SKM-1 treated with dmso at 0.1 percent for 144 hours (cell line): ENCODE results near the gene UBE2J2.
A peak's percentile ranks its signal among the peaks of the same experiment; 100 is the strongest.

Source experiments
- DNase-seq: peaks from one replicate; lab custom pipeline; 2025; ENCODE audit not compliant: unreplicated experiment; lab: John Stamatoyannopoulos, UW

Gene UBE2J2

DNA sequence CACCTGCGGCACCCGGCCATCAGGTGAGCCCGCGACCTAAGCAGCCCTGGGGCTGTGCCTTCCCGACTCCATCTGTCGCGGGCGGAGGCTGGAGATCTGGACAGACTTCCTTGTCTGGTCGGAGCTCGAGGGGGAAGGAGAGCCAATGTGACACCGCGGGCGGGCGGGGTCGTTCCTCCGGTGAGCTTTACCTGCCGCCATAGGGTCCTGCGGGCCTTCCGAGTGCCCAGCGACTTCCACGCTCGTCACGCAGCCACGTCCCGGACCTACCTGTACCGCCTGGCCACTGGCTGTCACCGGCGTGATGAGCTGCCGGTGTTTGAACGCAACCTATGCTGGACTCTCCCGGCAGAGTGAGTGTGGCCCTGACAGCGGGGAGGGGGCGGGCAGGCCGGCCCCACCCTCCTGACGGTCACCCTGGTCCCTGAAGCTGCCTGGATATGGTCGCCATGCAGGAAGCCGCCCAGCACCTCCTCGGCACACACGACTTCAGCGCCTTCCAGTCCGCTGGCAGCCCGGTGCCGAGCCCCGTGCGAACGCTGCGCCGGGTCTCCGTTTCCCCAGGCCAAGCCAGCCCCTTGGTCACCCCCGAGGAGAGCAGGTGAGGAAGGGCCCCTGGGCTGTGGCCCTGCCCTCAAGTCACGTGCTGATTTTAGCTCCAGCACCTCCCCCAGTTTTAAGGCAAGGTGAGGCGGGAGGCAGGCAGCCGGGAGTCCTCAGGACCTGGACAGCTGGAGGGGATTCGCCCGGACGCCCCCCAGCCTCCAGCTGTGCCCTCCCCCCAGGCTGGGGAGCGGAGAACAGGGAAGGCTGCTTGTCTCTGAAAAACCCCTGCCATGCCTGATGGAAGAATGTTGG lies 35.8 kb upstream of the UBE2J2 start:
- DNase-seq = no peak

- no peak for DNase-seq
These were observed 35.1 kb upstream of the UBE2J2 start for GRCh38 chr1:1308756-1309250.

- peak; percentile 89 for DNase-seq
These were observed 34.5 kb upstream of the UBE2J2 start, which contains the start of the genes ACAP3 and PUSL1 for GRCh38 chr1:1307923-1308755. ACAP3 (minus strand) TSS chr1:1307930; CDS start chr1:1307815, 115 bp downstream. PUSL1 (plus strand) TSS chr1:1308597; CDS start chr1:1308644, 47 bp downstream.

DNA sequence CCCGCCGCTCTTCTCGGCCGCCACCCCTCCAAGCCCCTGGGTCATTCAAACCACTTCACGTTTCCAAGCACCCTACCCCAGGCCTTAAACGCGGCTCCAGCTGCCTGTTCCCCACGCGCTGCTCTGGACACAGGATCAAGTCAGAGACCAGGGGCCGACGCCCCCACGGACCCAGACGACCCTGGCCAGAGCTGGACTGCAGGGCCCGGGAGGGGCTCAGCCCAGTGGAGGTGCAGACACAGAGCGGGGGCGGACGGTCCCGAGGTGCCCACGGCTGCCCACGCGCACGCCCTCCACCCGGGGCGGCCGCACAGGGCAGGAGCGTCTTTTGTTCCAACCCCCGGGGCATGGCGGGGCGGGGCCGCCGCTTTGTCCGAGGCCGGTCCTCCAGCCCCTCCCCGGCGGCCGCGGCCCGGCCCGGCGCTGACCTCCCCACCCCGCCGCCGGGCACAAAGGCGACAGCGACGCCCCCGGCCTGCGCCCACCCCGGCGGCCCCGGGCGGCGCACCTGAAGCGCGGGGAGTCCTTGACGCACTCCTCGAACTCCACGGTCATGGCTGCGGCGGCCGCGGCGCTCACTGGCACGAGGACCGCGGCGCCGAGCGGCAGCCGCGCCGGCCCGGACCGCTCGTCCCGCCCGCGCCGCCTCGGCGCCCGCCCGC lies 33.7 kb upstream of the UBE2J2 start:
- no peak for DNase-seq

DNA sequence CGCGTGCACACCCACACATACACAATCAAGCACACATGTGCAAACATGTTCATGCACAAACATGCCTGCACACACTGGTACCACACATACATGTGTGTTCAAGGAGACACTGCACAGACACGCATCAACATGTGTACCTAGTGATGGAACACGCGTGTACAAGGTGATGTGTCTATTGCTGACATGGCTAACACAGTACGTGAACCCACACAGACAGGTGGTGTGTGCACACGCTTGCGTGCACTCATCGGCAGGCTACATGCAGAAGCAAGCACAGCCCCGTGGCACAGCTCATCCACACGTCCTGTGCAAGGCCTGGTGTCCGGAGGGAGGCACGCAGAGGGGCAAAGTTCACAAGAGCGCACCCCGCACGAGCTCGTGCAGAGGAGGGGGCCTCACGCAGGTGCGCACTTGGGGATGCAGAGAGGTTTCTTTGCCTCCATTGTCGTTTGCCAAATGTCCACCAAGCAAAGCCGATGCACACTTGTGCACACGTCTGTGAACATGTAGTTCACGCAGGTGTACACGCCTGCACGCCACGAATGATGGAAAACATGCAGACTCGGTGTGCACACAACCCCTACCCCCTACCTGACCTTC lies 33.1 kb upstream of the UBE2J2 start:
- DNase-seq = no peak

DNA sequence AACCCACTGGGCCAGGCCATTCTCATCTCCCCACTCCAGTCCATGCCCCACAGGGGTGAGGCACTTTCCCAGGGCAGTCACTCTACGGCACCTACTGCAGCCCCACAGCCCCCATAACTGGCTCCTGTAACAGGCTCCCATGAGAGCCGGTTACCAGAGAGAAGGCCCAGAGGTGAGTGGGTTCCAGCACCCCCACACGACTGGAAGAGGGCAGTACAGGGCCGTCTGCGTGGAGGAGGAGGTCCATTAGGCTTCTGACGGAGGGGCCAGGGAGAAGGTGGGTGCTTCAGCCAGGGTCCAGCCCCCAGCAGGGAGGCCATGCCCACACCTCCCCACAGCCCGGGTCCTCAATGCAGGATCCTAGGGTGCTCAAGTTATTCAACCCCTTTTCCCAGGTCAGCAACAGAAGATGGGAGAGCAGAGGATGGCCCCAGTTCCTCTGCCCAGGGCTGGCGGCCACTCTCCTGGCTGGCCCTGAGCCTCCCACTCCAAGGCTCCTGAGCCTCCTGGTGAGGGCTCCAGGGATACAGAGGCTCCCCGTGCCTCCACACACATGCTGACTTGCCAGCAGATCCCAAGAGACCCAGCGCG lies 32.5 kb upstream of the UBE2J2 start:
- no peak for DNase-seq

DNA sequence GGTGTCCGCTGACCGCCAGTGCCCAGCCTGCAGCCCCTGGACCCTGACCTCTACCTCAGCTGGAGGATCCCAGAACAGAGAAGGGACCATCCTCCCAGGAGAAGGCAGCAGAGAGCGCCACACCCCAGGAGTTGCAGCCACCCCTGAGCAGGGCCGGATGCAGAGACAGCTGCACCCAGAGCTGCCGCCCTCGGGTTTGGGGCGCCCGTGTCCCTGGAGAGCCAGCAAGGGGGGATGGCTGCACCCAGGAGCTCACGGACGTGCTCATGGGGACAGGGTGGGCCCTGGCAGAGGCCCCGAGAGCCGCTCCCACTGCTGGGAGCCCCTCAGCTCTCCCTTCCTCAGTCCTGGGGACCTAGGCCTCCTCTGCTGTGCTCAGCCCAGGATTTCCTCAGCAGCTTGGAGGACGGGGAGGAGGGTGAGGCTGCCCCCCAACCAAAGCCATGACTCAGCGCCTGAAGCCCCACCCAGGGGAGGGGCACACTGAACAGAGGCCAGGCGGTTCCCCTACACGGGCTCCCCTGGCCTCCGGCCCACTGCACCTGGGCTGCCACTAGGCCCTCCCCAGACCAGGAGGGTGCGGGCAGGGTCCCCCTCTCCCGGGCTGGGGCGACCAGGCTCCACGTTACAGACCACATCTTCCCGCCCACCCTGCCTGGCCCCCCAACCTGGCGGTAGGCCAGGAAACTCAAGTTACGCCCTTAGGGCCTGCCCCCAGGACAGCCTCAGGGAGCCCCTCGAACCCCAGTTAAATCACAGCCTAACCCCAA lies 31.8 kb upstream of the UBE2J2 start:
- DNase-seq = no peak

DNA sequence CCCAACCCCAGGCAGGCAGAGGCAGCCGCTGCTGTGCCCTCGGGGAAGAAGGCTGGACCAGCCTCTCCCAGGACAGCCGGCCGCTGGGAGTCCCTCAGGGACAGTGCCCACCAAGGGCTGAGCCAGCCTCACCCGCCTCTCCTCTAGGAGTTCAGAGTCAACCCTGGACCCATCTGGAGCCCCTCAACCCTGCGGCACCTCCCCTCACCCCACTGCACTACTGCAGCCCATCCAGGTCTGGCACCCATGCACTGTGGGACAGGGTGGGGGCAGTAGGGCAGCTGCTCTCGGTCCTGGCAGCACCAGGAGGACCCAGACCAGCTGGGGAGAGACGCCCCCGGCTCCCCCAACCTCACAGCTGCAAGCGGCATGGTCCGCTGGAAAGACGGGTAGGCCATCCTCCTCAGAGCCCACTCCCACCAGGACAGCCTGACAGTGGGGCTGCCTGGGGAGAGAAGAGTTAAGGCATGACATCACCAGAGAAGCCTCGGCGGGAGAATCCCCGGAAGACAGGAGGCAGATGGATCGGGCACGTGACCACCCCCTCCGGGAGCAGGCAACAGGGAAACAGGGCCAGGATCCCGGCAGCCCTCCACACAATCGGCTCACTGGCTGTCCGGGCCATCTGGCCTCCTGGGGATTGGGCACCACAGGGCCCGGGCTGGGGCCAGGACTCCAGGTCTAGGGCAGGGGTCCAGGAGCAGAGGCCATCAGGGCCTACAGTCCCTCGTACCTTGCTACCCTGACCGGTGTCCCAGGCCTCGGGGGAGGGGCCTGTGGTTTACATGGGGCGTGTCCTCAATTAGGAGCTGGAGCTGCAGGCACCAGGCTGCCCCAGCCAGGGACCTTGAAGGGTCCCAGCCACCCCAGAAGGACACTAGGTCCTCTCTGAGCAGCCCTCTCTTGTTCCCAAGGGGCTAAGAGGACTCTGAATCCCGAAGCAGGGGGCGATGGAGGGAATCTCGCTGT lies 31.0 kb upstream of the UBE2J2 start:
- DNase-seq = no peak

DNA sequence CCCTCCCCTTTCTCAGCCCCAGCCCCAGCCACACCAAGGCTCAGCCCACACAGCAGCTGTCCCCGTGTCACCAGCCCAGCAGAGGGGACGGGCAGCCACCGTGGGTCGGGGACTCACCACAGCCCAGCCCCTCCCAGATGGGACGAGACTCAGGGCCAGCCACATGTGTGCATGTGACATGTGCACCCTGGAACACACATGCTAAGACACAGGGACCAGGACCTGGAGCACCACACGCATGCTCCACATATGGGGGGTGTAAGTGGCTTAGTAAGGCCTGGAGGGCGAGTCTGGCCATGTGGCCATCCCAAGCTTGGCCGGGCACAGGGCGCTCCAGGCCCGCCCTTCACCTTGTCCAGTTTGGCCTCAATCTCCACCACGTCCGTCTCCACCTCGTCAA lies 30.1 kb upstream of the UBE2J2 start:
- no peak for DNase-seq

DNA sequence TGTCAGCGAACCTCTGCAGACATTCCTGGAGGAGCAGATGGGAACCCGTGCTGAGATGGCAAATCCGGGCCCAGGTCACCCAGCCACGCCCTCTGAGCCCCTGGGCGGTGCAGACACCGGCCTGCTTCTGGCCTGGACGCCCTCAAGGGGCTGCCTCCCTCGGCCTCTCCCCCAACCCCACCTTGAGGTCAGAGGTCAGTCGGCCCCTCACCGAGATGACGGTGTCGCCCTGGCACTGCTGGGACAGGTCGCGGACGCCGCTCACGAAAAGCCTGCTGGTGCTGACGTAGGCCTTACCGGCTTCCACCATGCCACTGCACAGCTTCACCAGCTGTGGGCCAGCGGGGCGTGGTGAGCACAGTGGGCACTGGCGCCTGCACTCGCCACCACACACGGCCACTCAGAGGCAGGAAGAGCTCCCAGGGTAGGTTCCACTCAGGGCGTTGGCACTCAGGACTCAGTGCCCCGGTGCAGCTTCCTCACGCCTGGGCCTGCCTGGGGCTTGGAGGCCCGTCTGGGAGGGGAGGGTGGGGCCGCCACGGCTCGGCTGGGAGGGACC lies 29.4 kb upstream of the UBE2J2 start:
- DNase-seq = no peak

GRCh38 chr1:1302006-1302430 lies 28.4 kb upstream of the UBE2J2 start:
- DNase-seq = no peak

- no peak for DNase-seq
These were observed 26.7 kb upstream of the UBE2J2 start for GRCh38 chr1:1300352-1300739.

GRCh38 chr1:1299686-1300351 lies 26.2 kb upstream of the UBE2J2 start:
- no peak for DNase-seq

DNA sequence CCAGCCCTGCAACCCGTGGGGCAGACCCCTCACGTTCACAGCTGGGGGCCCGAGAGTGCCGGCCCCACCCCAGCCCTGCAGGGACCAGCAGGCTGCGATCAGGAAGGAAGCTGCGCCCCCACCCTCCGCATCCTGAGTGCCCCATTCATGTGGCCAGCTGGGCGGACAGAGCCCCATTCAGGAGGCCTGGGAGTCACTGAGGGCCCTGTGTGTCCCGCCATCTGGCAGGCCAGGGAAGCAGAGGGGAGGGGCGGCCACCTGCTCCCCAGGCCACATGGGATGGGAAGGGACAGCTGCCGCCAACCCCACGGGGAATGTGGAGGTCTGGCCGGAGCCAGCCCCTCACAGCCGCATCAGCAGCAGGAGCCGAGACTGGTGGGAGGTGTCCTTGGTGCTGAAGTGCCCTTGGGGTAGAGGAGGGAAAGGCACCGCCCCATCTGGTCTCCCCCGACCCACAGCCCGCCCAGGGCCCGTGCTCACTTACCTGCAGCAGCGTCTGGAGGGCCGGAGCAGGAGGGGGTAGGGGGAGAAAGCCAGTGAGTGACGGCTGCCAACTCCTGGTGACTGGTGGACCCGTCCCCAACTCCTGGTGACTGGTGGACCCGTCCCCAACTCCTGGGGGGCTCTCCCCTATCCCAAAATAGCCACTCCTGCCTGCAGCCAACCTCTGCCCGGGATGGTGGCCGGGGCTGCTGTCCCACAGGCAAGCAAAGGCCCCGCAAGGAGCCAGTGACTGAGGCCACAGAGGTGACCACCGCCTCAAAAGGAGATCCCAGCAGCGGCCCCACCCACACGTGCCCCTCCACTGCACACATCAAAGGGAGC lies 25.4 kb upstream of the UBE2J2 start:
- no peak for DNase-seq

DNA sequence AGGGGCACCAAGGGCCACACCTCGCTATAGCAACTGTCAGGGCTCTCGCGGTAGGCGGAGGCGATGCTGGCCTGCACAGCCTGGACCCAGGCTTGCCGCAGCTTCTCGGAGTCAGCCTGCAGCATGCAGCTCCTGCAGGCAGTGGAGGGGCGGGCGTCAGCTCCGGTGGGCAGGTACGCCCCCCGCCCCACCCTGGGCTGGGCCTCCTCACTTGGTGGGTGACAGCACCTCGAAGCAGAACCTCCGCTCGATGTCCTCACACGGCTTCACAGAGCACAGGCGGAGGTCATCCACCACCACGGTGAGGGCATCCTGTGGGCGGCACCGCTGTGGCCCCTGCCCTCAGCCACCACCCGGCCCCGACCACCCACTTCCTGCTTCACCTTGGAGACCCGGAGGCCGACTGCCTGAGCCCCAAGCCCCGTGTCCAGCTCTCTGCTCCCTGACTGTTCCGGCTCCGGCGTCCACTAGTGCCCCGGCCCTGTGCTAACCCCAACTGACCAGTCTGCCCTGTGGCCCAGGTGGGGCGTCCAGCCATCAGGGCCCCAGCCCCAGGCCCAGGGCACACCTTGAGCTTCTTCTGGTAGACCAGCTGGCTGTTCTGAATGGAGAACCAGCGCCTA lies 24.3 kb upstream of the UBE2J2 start:
- no peak for DNase-seq
